Left renal cortex interstitium (tissue), 4 donors: ENCODE results near the gene SLC32A1. TPM values are rescaled to one million over a fixed set of nuclear protein-coding genes. Genes with fewer than 3 reads are reported as not detected.

Experiments used
- DNase-seq, 4 donors: peaks; one replicate each; pipeline ENCODE4 v3.0.0-alpha.2; 2013; ENCODE audit warnings: low read depth in 4 of 4, low spot score in 2 of 4, missing footprints in 1 of 4
- polyA plus RNA-seq, 4 donors: library from polyadenylated mRNA; unstranded; fragments of 120-200 nt; gene quantifications; one replicate each; pipeline ENCODE4 v1.2.1, GENCODE V29; 2013; ENCODE audit not compliant: insufficient read length in 4 of 4

Gene SLC32A1
- polyA plus RNA-seq, 4 donors = 0.89 to 2.4 (median 2.0) TPM

DNA sequence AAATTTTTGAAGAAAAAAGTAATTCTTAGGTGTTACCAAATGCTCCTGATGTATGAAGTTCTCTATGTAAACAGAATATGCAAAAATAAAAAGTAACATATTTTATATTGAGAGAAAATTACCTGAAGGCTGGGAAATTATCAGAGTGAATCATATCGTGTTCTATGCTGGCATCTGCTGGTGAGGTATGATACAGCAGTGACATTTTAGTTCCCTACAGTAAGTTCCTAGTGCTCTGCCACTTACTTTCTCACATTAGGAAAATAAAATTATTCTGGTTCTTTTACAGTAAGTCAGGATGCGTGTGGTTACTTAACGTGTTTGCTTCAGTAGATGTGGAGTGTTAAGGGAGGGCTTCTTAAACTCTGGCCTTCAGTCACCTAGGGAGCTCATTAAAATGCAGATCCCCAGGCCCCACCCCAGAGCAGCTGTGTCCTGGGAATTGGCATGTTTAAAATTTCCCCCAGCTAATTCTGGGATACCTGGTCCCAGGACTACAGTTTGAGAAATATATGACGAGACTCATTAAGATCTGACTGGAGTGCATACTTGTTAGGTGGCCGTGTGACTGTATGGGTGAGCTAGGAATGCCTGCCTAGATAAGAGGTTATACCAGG lies 27.2 kb downstream of the SLC32A1 start:
- no peak for DNase-seq

DNA sequence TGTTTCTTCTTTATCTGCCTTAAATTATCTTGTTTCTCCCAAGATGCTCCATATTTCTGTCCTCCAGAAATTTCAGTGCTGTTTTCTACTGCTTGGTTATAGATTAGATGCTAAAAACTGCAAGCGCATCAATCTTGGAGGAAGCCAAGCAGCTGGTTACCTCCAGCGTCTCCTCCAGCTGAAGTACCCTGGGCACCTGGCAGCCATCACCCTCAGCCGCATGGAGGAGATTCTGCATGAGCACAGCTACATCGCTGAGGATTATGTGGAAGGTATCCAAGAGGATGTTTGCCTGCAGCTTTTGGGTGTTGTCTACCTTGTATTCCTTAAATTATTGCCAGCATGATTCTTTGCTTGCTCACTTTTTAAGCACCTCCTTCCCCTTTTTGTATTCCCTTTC lies 27.7 kb downstream of the SLC32A1 start:
- DNase-seq = no peak

DNA sequence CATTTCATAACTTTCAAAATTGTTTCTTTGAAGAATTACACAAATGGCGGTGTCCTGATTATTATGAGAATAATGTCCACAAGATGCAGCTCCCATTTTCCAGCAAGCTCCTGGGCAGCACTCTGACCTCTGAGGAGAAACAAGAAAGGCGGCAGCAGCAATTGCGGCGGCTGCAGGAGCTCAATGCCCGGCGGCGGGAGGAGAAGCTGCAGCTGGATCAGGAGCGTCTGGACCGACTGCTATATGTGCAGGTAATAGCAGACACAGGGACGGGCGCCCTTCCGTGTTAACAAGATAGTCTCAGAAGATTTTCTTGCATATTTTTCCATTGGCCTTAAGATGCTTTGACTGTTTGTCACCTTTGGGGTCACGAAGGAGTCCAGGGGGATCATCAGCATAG lies 30.6 kb downstream of the SLC32A1 start:
- no peak for DNase-seq

DNA sequence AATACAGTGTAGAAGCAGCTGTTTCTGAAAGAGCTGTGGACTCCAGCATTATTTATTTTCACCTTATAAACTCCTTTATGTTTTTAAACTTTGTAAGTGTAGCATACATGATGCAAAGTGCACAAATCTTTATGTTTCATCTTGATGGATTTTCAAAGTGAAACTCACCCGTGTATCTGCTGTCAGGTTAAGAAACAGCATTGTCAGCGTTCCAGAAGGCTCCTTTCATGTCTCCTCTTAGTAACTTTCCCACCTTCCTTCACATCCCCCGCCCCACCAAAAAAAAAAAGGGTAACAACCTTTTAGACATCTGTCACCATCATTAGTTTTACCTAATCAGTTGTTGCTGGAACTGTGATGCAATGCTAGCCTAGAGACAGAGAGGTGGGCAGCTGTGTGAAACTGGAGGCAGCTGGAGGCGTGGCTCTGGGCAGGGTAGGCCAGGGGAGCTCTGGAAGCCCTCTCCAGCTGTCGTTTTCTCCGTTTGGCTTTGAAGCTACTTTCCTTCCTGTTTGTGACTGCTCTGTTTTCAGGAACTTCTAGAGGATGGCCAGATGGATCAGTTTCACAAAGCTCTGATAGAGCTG lies 31.1 kb downstream of the SLC32A1 start:
- no peak for DNase-seq

DNA sequence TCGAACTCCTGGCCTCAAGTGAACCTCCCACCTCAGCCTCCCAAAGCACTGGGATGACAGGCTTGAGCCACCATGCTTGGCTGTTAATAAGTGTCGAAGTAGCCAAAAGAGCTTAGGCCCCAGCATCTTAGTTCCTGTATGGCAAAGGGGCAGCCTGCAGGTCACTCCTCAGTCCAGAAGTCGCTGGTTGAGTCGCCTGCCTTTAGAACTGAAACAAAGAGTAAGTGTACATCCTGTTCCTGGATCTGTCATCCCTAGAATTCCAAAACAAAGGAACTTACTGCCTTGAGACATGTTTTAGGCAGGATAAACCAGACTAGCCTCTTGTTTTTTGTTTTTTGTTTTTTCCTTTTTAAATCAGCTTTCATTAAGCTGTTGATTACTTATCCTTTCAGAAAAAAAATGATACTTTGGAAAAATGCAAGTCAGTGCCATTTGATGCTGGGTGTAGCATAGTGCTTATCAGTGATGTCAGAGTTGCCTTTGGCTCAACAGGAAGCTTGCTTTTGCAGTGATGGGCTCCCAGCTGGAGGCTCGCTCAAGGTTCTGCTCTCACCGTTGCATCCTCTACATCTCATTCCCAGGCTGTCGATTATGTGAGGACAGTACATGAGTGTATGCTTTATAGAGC lies 33.0 kb downstream of the SLC32A1 start:
- DNase-seq = no peak

DNA sequence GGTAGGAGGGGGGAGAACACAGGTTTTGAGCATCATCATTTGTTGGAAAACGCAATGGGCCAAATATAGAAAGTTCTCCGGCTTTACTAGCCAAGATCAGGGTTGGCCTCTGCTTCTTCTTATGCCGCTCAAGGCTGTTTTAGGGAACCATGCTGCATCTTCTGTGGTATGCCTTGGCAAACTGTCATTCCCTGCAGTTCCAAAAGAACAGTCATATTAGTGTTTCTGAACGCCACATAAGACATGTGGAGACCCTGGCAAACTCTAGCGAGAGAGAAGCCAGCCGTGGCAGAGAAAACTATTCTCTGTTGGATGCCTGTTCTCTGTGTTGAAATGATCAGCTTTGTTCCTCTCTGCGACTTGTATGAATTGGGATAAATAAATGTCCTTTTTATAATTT lies 34.8 kb downstream of the SLC32A1 start:
- DNase-seq = no peak

DNA sequence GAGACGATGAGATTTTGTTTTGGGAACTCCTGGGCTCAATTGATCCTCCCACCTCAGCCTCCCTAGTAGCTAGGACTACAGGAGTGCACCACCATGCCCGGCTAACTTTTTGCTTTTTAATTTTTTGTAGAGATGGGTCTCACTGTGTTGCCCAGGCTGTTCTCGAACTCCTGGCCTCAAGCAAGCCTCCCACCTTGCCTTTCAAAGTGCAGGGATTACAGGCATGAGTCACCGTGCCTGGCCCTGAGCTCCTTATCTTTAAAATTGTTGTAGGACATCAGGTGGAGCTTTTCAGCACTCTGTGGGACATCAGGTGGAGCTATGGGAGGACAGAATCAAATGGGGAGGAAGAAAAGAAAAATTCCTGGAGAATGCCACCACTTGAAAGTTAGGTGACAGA lies 36.7 kb downstream of the SLC32A1 start:
- no peak for DNase-seq

DNA sequence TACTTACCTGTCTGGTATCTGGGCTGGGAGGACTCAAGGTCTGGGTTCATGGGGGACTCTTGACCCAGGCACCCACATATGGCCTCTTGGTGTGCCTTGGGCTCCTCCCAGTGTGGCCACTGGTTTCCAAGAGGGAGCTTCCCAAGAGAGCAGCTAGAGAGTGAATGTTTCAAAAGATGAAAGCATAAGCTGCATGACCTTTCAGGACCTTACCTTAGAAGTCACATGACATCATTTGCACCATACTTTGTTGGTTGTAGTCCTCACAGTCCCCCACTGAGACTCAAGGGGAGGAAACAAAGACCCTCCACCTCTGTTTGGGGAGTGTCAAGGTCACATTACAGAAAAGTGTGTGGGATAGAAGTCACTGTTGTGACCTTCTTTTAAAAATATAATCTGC lies 37.9 kb downstream of the SLC32A1 start:
- DNase-seq = no peak

DNA sequence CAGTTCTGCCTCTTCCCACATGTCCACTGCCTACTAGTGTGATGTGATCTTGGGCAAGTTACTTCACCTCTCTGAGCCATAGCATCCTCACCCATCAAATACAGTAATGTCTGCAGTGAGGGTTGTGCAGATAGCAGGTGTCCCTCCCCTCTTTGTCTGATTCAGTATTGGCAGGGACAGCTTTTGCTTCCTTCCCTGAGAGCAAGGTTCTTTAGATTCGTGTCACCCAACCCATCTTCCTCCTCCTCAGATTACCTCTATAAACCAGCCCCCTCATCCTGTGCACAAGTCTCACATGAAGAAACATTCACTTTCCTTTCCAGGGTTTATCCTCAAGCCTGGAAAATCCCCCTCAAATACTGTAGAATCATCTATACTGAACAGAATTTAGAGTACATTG lies 39.3 kb downstream of the SLC32A1 start:
- no peak for DNase-seq

DNA sequence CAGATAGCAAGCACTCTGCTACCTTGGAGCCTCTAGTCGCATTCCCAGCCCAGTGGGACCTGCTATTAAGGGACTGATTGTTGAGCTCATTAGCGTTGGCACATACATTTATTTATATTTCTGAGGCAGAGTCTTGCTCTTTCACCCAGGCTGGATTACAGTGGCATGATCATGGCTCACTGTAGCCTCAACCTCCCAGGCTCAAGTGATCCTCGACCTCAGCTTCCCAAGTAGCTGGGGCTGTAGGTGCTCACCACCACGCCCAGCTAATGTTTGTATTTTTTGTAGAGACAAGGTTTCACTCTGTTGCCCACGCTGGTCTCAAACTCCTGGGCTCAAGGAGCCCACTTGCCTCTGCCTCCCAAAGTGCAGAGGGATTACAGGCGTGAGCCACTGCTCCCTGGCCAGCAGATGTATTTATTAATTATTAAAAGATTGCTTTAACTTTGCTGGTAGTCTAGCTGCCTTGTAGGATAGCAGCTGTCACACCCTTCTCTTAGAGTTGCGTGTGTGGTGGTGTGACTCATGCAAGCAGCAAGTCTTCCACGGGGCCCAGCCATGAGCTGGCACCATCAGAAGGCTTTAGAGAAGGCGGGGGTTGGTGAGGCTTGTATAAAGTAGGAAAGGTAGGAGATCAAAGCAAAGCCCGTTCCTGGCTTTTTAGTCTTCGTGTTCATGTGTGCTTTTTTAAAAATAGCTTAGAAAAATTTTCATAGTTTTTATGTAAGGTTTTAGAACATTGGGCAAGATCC lies 40.5 kb downstream of the SLC32A1 start:
- DNase-seq = no peak

DNA sequence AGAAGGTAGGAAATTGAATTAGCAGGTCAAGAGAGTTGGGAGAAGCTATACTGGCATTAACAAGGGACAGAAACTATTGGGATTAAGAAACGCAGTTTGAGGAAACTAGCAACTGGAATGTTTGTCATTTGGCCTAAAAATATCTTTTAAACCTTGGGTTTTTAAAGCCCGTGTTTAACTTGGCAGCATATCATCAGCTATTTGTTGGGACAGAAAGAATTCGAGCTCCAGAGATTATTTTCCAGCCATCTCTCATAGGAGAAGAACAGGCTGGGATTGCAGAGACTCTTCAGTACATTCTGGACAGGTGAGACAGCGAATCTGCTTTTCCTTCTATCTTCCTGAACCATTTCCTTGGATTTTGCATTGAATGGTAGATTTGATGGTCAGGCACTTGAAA lies 41.8 kb downstream of the SLC32A1 start:
- DNase-seq = no peak

DNA sequence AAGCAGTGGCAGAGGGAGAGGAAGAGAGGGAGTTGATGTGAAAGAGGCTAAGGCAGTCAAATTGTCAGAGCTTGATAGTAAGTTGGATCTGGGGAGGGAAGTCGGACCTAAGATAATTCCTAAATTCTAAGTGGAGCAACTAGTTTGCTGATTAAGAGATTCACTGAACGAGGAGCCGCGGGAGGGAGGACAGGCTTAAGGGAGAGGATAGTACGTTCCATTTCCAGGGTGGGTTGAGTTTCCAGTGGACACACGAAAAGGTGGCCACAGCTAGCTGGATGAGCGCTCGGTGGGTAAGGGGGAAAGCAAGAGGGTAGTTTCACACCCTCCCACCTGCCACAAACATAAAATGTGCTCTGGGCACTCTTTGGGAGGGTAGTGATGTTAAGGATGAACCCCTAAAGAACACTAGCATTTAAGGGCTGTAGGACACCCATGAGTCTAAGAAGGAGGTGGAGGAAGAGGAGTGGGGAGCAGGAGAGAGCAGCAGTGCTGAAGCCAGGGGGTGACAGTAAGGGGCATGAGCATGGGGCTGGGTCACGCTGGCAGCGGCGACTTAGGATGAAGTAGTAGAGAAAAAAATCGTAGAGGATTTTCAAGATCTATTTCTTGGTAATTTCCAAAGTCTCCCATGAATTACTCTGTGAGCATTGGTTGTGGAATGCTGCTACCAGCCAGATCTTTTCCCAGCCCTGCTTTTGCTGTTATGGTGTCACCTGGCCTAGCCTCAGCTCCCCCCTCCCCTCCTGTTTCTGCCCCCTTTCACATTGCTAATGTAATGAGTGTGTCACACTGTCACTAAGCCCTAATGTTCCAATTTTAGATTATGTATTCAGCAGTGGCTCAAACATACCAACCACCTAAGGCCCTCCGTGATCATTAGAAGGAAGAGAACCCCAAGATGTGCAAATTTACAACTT lies 45.4 kb downstream of the SLC32A1 start:
- DNase-seq = no peak

DNA sequence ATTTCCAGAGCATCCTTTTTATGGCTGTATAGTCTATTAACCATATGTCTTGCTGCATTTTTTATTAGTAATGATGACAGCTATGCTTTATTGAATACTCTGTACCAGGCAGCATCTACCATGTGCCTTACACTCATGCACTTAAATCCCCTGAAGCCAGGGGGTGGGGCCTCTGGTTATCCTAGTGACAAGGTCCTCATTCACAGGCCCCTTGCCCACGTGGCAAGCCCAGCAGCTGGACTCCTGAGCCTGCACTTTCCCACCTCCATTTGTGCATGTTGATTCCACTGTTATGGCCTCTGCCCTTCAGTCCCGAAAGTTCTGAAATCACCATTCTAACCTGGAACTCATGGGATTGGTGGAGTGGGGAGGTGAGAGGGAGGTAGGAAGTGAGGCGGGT lies 46.3 kb downstream of the SLC32A1 start:
- no peak for DNase-seq

DNA sequence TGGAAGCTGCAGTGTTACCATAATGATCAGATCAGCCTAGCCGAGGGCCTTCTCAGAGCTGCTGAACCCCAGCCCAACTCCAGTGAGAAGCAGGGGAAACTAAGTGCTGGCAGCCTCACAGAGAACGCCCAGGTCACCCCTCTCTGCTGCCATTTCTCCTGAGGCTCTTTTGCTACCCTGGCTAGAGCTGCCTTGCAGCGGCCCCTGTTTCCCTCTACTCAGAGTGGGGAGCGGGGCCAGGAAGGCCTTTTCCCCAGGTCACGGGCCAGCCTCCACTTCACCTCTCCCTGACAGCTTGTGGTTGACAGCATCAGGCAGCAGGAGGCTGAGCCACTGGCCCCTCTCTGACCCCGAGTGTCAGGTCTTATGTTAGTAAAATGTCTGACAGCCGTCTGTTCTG lies 46.7 kb downstream of the SLC32A1 start:
- DNase-seq = no peak

DNA sequence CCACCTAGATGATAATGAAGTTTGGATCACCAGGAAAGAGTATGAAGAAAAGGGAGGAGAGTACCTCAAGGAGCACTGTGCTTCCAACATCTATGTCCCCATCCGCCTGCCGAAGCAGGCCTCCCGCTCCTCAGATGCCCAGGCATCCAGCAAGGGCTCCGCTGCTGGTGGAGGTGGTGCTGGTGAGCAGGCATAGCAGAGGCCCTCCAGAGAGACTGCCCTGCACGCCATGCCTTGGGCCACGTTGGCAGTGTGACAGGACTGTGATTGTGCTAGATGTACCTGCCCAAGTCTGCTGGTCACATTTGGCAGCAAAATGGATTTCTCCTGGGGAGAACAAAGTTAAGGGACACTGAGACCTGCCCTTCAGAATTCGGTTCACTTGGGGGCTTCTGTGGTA lies 47.3 kb downstream of the SLC32A1 start:
- no peak for DNase-seq

DNA sequence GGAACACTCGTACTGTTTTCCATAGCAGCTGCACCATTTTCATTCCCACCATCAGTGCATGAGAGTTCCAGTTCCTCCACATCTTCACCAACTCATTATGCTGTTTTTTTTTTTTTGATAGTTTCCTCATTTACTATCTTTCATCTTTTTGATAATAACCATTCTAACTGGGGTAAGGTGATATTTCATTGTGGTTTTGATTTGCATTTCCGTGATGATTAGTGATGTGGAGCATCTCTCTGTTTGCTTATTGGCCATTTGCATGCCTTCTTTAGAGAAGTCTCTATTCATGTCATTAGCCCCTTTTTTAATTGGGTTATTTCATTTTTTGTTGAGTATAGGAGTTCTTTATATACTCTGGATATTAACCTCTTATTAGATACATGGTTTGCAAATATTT lies 49.9 kb downstream of the SLC32A1 start:
- DNase-seq = no peak

DNA sequence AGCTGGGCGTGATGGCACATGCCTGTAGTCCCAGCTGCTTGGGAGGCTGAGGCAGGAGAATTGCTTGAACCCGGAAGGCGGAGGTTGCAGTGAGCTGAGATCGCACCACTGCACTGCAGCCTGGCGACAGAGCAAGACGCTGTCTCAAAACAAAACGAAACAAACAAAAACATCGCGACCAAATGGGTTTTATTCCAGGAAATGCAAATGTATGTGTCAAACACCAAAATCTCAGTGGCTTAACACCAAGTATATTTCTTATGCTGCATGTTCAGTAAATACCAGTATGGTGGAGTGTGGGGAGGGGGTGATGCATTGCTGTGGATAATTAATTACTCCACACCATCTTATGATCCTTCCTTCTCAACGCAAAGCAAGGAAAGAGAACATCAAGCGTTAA lies 52.1 kb downstream of the SLC32A1 start:
- no peak for DNase-seq
